Measurements from ENCODE around the gene KIF16B. TPM values are rescaled to one million over a fixed set of nuclear protein-coding genes. Genes with fewer than 3 reads are reported as not detected.

Gene KIF16B
- total and polyA plus RNA-seq, 10 of the 15 experiments (the other 5 are each of a cell fraction or from before 2014, with no cell fraction given), result 0.21 to 5.2 (median 3.0) TPM

GRCh38 chr20:16441546-16442164, 131.6 kb downstream of the KIF16B start:
- BruUV-seq (replicated peaks), result no TSS peak

More at GRCh38 chr20:16441546-16442164, 131.6 kb downstream of the KIF16B start:
- WGBS (ENCODE audit: insufficient coverage, insufficient replicate concordance, low lambda C conversion rate, missing lambda C conversion rate), result 16% methylated on average over 2 of the region's 2 CpGs
- no peak for TF ChIP-seq SMARCA5 (IDR thresholded peaks at IDR 0.05)
- no peak for TF ChIP-seq HCFC1 (IDR thresholded peaks at IDR 0.05; ENCODE audit: low read length)
- TF ChIP-seq TBL1XR1 (IDR thresholded peaks at IDR 0.05; ENCODE audit: low read depth, low read length), result no peak
- no peak for TF ChIP-seq BRCA1 (IDR thresholded peaks at IDR 0.05; ENCODE audit: low read depth, low read length)
- TF ChIP-seq NFIC (IDR thresholded peaks at IDR 0.05; ENCODE audit: low read depth, low read length), result no peak
- TF ChIP-seq ETV6 (conservative IDR thresholded peaks at IDR 0.05 in 1 of 2, IDR thresholded peaks at IDR 0.05 in 1 of 2; ENCODE audit: borderline replicate concordance in 1 of 2, low read depth in 1 of 2), result no peak
- TF ChIP-seq, protein P1, sequence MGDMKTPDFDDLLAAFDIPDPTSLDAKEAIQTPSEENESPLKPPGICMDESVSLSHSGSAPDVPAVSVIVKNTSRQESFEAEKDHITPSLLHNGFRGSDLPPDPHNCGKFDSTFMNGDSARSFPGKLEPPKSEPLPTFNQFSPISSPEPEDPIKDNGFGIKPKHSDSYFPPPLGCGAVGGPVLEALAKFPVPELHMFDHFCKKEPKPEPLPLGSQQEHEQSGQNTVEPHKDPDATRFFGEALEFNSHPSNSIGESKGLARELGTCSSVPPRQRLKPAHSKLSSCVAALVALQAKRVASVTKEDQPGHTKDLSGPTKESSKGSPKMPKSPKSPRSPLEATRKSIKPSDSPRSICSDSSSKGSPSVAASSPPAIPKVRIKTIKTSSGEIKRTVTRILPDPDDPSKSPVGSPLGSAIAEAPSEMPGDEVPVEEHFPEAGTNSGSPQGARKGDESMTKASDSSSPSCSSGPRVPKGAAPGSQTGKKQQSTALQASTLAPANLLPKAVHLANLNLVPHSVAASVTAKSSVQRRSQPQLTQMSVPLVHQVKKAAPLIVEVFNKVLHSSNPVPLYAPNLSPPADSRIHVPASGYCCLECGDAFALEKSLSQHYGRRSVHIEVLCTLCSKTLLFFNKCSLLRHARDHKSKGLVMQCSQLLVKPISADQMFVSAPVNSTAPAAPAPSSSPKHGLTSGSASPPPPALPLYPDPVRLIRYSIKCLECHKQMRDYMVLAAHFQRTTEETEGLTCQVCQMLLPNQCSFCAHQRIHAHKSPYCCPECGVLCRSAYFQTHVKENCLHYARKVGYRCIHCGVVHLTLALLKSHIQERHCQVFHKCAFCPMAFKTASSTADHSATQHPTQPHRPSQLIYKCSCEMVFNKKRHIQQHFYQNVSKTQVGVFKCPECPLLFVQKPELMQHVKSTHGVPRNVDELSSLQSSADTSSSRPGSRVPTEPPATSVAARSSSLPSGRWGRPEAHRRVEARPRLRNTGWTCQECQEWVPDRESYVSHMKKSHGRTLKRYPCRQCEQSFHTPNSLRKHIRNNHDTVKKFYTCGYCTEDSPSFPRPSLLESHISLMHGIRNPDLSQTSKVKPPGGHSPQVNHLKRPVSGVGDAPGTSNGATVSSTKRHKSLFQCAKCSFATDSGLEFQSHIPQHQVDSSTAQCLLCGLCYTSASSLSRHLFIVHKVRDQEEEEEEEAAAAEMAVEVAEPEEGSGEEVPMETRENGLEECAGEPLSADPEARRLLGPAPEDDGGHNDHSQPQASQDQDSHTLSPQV (IDR thresholded peaks at IDR 0.05), result no peak
- no peak for TF ChIP-seq USF1 (IDR thresholded peaks at IDR 0.05; ENCODE audit: borderline replicate concordance, extremely low read length, insufficient read depth, low read depth, low read length)
- TF ChIP-seq, protein P2, sequence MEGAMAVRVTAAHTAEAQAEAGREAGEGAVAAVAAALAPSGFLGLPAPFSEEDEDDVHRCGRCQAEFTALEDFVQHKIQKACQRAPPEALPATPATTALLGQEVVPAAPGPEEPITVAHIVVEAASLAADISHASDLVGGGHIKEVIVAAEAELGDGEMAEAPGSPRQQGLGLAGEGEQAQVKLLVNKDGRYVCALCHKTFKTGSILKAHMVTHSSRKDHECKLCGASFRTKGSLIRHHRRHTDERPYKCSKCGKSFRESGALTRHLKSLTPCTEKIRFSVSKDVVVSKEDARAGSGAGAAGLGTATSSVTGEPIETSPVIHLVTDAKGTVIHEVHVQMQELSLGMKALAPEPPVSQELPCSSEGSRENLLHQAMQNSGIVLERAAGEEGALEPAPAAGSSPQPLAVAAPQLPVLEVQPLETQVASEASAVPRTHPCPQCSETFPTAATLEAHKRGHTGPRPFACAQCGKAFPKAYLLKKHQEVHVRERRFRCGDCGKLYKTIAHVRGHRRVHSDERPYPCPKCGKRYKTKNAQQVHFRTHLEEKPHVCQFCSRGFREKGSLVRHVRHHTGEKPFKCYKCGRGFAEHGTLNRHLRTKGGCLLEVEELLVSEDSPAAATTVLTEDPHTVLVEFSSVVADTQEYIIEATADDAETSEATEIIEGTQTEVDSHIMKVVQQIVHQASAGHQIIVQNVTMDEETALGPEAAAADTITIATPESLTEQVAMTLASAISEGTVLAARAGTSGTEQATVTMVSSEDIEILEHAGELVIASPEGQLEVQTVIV (IDR thresholded peaks at IDR 0.05; ENCODE audit: borderline replicate concordance, partially characterized antibody), result no peak
- Histone ChIP-seq H3K4me1 (ENCODE audit: control insufficient read depth, insufficient read depth, low read length) (no peaks in the 10 kb centered on the region), H3K9me3 (replicated peaks; ENCODE audit: control insufficient read depth, insufficient read depth, low read length) (no peaks in the 10 kb centered on the region; the same call in 2 of the 3 replicates), H3K79me2 (ENCODE audit: control insufficient read depth, insufficient read depth, low read length) (no peaks in the 10 kb centered on the region), H3K4me2 (ENCODE audit: control insufficient read depth, insufficient read depth) (no peak overlapping the region), H3K4me3 (no peak overlapping the region), H3K27ac (ENCODE audit: control insufficient read depth, insufficient read depth) (no peak overlapping the region), H2AFZ (ENCODE audit: control insufficient read depth, low read depth, low read length) (no peak overlapping the region), H3K9ac (ENCODE audit: control insufficient read depth, insufficient read depth, low read length) (no peak overlapping the region), H4K20me1 (ENCODE audit: control insufficient read depth, insufficient read depth) (no peaks in the 10 kb centered on the region), H3K27me3 (replicated peaks in 1 of 2; ENCODE audit: control insufficient read depth in 2 of 2, insufficient read depth in 2 of 2, low read length in 1 of 2) (no peaks in the 10 kb centered on the region), H3K36me3 (ENCODE audit: control insufficient read depth in 2 of 2, insufficient read depth in 2 of 2, low read length in 1 of 2) (no peaks in the 10 kb centered on the region)
- POLR2A ChIA-PET, result no interaction called here
- FAIRE-seq, result no peak
- CTCF ChIA-PET, result no interaction called here
- intact Hi-C loops (cut with micrococcal nuclease; ENCODE audit: unreplicated experiment), result no loop called here
- DNase-seq (ENCODE audit: low read depth, low spot score), result no peak
- RAD21 ChIA-PET (ENCODE audit: unreplicated experiment), result no interaction called here
- no peak for ATAC-seq
- SMC1A ChIA-PET (ENCODE audit: uncharacterized antibody, unreplicated experiment), result interaction anchor here (0.6 kb wide), 1 partner anchor 44 kb away, joined by 3 read pairs; no protein-coding TSS in a partner anchor
- in situ Hi-C loops (cut with MboI), result no loop called here

All from GM12878 (cell line).